Measurements from ENCODE around the gene SLC6A19. TPM values are rescaled to one million over a fixed set of nuclear protein-coding genes. Genes with fewer than 3 reads are reported as not detected.
"Not testable (repeated sequence)": the region's sequence is repeated elsewhere in the genome, so short reads cannot be mapped to it uniquely, and the experiment has no call there.

SLC6A19 gene
- not detected for polyA plus RNA-seq (2012; ENCODE audit: missing spikeins)

DNA sequence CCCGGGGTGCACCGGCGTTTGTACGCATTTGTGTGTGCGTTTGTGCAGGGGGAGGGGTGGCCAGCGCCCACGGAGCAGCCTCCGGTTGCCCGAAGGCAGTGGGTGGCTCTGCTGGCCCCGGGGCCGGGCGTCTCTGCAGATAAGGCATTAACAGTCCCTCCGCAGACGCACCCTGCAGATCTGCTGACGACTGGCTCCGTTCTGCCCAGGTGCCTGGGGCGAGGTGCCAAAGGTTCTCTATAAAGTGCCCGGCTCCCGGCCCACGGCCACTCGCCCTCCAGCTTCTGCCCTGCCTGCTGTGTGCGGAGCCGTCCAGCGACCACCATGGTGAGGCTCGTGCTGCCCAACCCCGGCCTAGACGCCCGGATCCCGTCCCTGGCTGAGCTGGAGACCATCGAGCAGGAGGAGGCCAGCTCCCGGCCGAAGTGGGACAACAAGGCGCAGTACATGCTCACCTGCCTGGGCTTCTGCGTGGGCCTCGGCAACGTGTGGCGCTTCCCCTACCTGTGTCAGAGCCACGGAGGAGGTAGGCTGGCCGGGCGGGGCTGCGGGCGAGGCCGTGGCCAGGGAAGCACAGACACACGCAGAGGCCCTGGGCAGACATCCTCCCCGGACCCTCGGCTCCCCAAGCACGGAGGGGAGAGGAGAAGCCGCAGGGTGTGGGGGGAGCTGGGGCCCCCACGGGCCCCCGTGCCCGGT, at the start of gene SLC6A19:
TSS of gene SLC6A19 (plus strand) at position 269 of the 699 bp plus-strand sequence. CDS start at position 325, 56 bp downstream.
- TF ChIP-seq TAF1 (IDR thresholded peaks at IDR 0.05; ENCODE audit: borderline replicate concordance, low read depth, low read length) (no peak), POLR2AphosphoS5 (IDR thresholded peaks at IDR 0.05; ENCODE audit: low read depth, low read length) (no peak), POLR2A (IDR thresholded peaks at IDR 0.05; ENCODE audit: low read depth, low read length) (no peak)
- FAIRE-seq (no peak), DNase-seq (ENCODE audit: insufficient read length) (no peak)

DNA sequence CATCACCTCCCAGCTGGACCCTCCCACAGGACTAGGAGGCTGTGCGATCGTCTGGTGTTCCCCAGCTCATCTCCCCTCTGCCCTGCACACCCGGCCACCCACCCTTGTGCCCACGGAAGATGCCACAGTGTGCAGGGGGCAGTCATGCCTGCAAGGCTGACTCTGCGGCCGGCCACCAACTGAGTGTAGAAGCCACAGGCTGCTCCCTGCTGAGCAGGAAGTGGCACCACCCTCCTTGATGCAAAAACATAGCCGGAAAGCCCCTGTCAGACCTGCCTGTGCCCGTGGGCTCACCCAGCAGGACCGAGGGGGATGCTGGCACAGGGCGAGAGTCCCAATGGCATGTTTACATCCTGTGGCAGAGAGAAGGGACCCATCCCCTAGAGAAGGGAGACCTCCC, 49.2 kb upstream of the SLC6A19 start:
- no peak for DNase-seq (ENCODE audit: insufficient read length)
- FAIRE-seq: no peak
- TF ChIP-seq POLR2A (IDR thresholded peaks at IDR 0.05; ENCODE audit: low read depth, low read length): no peak
- no peak for TF ChIP-seq POLR2AphosphoS5 (IDR thresholded peaks at IDR 0.05; ENCODE audit: low read depth, low read length)
- no peak for TF ChIP-seq TAF1 (IDR thresholded peaks at IDR 0.05; ENCODE audit: borderline replicate concordance, low read depth, low read length)

DNA sequence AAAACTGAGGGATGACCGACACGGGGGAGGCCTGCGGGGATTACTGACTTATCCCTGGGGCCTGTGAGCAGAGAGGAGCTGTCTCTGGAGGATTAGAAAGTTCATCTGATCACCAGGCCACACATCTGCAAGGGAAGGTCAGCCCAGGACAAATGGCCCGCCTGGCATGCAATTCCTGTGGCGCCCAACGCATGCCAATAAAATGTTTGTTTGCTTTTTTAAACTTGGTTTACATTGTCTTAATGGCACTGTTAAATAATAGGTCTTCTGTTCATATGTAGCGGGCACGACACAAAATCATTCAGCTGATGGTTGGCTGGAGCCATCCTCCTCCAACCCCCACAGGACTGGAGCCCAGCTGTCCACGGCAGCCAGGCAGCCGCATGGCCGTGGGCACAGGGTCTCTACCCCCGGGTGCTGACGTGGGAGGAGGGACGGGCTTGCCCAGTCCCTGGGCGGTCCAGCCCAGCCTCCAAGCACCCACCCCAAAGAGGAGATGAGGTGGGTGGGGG, 48.6 kb upstream of the SLC6A19 start:
- DNase-seq (ENCODE audit: insufficient read length) (no peak), FAIRE-seq (no peak)
- no peak for TF ChIP-seq POLR2AphosphoS5 (IDR thresholded peaks at IDR 0.05; ENCODE audit: low read depth, low read length)
- no peak for TF ChIP-seq POLR2A (IDR thresholded peaks at IDR 0.05; ENCODE audit: low read depth, low read length)
- TF ChIP-seq TAF1 (IDR thresholded peaks at IDR 0.05; ENCODE audit: borderline replicate concordance, low read depth, low read length): no peak

DNA sequence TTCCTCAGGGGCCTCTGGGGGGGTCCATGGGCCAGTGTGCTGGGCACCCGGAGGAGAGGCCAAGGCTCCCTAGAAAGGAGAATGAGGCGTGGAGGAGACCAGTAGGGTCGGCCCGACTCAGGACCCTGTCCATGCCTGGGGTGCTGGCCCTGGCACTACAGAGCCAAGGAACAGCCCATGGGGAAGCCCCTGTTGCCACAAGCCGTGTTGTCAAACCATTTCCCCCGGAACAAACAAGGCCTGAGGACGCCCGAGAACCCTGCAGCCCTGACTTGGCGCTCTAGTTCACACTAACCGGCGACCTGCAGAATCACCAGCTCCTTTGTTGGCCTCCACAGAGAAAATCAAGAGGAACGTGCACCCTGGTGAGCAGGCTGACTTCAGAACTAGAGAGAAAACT, 48.0 kb upstream of the SLC6A19 start:
- no peak for FAIRE-seq
- TF ChIP-seq POLR2AphosphoS5 (IDR thresholded peaks at IDR 0.05; ENCODE audit: low read depth, low read length): no peak
- TF ChIP-seq TAF1 (IDR thresholded peaks at IDR 0.05; ENCODE audit: borderline replicate concordance, low read depth, low read length): no peak
- TF ChIP-seq POLR2A (IDR thresholded peaks at IDR 0.05; ENCODE audit: low read depth, low read length): no peak
- no peak for DNase-seq (ENCODE audit: insufficient read length)

DNA sequence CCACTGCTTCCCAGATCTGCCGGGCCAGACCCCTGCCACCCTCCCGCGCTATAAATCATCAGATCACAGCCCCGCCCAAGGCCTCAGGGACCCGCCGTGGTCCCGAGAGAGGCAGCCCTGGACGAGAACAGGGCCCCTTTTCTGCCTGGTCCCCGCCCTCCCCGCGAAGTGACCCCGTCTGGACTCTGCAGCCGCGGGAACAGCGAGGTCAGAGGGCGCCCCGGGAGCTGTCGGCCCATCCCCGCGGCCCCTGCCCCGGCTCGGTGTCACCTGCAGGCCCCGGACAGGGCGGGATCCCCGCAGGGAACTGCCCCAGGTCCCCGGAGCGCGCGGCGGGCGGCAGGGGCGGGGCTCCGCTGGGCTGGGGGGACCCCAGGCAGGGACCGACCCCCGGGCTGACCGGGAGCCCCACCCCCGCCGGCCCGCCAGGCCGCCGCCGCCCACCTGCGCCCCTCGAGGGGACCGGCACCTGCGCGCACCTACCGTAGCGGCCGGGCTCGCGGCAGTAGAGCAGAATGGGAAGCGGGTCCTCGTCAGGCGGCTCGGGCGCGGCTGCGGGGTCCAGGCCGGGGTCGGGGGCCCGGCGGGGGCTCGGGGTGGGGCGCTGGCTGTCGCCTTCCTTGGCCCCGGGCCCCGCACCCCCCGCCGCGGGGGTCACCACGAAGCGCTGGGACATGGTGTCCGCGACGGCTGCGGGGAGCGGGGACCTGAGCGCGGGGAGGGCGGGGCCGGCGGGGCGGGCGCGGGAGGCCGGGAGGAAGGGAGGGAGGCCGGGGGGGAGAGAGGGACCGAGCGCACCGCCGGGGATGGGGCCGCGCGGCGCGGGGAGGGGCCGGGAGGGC, 46.0 kb upstream of the SLC6A19 start:
- DNase-seq (ENCODE audit: insufficient read length) (no peak), FAIRE-seq (no peak)
- TF ChIP-seq TAF1 (IDR thresholded peaks at IDR 0.05; ENCODE audit: borderline replicate concordance, low read depth, low read length) (no peak), POLR2AphosphoS5 (IDR thresholded peaks at IDR 0.05; ENCODE audit: low read depth, low read length) (no peak)

DNA sequence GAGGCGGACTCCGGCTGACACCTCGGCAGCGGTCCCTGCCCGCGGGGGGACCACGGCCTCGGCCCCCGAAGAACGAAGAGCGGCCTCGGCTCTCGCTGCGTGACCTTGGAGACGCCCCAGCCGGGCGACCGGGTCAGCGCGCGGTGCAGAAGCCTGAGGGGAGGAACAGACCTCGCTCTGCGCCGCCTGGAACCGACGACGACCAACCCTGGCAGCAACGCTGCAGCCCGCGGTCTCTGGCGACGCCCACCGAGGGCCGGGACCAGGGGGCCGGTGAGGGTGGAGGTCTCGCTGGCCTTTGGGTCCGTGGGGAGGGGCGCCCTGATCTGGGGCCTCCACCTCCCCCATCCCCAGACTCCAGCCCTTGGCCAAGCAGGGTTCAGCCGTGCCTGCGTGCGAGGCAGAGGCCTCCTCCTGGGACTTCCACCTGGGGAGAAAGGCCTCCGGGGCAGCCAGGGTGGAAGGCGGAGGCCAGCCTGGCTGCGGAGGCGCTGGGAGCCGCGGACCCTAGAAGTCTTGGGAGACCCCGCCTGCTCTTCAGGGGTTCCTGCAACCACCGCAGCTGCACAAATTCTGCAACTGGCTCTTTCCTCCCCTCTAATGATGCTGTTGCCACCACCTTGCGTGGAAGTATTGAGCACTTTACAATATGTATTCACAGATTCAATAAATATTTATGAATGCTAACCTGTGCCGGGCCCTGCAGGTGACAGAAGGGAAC, 45.2 kb upstream of the SLC6A19 start:
- FAIRE-seq (no peak), DNase-seq (ENCODE audit: insufficient read length) (no peak)
- TF ChIP-seq POLR2A (IDR thresholded peaks at IDR 0.05; ENCODE audit: low read depth, low read length) (no peak), POLR2AphosphoS5 (IDR thresholded peaks at IDR 0.05; ENCODE audit: low read depth, low read length) (no peak), TAF1 (IDR thresholded peaks at IDR 0.05; ENCODE audit: borderline replicate concordance, low read depth, low read length) (no peak)

DNA sequence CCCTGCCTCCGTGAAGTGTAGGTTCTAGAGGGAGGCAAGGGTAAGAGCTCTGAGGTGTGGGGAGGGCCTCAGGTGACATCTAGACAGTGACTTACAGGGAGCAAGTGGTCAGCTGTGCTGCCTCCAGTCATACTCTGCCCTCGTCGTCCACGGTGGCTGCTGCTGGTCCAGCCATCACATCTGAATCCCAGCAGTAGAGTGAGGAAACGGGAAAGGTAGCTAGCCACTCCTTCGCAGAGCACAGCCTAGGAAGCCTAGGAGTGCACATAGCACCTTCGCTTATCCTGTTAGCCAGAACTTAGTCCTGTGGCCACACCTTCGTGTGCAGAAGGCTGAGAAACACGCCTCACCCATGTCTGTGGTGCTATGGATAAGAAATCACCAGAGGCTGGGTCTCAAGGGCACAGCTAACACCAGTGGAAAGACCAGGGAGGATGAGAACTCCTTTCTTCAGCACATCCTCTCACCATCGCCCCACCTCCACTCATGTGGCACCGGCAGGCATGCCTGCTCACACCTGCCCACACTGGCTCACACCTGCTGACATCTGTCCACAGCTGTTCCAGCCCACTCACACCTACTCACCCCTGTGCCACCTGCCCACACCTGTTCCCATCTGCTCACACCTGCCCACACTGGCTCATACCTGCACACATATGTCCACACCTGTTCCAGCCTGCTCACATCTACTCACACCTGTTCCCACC, 44.5 kb upstream of the SLC6A19 start:
- TF ChIP-seq TAF1 (IDR thresholded peaks at IDR 0.05; ENCODE audit: borderline replicate concordance, low read depth, low read length): no peak
- no peak for TF ChIP-seq POLR2A (IDR thresholded peaks at IDR 0.05; ENCODE audit: low read depth, low read length)
- TF ChIP-seq POLR2AphosphoS5 (IDR thresholded peaks at IDR 0.05; ENCODE audit: low read depth, low read length): no peak
- DNase-seq (ENCODE audit: insufficient read length) (no peak), FAIRE-seq (no peak)

DNA sequence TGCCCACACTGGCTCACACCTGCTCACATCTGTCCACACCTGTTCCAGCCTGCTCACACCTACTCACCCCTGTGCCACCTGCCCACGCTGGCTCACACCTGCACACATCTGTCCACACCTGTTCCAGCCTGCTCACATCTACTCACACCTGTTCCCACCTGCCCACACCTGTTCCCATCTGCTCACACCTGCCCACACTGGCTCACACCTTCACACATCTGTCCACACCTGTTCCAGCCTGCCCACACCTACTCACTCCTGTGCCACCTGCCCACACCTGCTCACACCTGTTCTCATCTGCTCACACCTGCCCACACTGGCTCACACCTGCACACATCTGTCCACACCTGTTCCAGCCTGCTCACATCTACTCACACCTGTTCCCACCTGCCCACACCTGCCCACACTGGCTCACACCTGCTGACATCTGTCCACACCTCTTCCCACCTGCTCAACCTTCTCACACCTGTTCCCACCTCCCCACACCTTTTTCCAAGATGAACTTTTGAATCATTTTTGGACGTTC, 43.9 kb upstream of the SLC6A19 start:
- DNase-seq (ENCODE audit: insufficient read length); FAIRE-seq: not testable (repeated sequence)

DNA sequence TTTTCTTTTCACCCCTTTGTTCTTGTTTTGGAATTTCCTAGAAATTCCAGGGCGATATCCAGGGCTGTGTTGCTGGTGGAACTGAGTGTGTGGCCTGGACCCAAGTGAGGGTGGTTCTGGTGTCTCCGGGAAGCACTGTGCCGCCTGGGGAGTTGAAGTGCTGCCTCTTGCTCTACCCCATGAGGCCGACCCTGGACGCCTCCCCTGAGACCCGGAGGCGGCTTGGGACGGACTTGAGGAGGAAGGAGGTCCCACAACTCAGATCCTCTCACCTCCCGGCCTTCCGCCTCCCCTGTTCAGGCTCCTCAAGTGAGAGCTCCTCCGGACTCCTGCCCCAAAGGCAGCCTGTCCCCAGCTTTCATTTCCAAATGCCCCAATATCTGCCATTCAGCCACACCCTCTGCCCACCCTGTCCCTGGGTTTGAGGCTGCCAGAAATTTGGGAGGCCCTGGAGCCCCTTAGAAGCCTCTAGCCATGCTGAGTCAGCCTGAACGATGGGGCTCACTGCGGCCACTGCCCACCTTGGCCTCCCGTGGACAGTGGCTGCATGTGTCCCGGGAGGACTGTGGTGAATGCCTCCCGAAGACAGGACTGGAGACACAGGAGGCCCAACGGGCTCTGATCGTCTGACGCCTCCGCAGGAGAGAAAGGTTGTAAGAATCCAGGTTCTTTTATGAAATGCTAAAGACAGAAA, 42.6 kb upstream of the SLC6A19 start:
- no peak for TF ChIP-seq POLR2AphosphoS5 (IDR thresholded peaks at IDR 0.05; ENCODE audit: low read depth, low read length)
- FAIRE-seq (no peak), DNase-seq (ENCODE audit: insufficient read length) (no peak)

DNA sequence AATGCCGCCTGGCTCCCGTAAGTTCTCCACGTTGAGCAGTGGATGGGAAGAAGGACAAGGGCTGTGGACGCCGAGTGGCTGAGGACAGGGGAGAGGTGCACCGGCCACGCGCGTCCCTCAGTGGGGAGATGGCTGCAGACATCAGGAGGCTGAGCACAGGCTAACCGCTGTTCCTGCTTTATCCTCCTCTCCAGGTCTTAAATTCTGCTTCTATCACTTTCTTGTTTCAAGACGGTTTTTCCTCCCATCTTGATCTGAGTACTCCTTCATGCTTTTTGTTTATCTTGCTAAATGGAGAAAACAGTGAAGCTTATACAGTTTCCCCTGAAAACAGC, 42.1 kb upstream of the SLC6A19 start:
- TF ChIP-seq POLR2A (IDR thresholded peaks at IDR 0.05; ENCODE audit: low read depth, low read length) (no peak), POLR2AphosphoS5 (IDR thresholded peaks at IDR 0.05; ENCODE audit: low read depth, low read length) (no peak), TAF1 (IDR thresholded peaks at IDR 0.05; ENCODE audit: borderline replicate concordance, low read depth, low read length) (no peak)
- no peak for DNase-seq (ENCODE audit: insufficient read length)
- FAIRE-seq: no peak

All from GM12892 (cell line).